GM12878 (cell line): Measurements from ENCODE around the gene AGTRAP. TPM values are rescaled to one million over a fixed set of nuclear protein-coding genes. Genes with fewer than 3 reads are reported as not detected.

Experiments
- ATAC-seq: fragments of 200-7000 bp; cut with Tn5 transposase; 3 replicates; pipeline ENCODE4 v1.9.1; 2020; ENCODE audit warnings: mild to moderate bottlenecking, moderate library complexity
- BruUV-seq: library from RNA; stranded (reverse); fragments of 400-500 nt; replicated peaks from 2 replicates; lab custom pipeline; 2021; lab: Mats Ljungman, UMichigan
- CTCF ChIA-PET: fragments of 300-600 bp; sonication (Branson Sonifier 250); formaldehyde crosslinking; extraction: SDS; loops from one replicate; lab custom pipeline; 2021; ENCODE audit warnings: inconsistent platforms; lab: Yijun Ruan, JAX
- POLR2A ChIA-PET: fragments of 350-600 bp; formaldehyde crosslinking; extraction: SDS; loops from one replicate; lab custom pipeline; 2021; ENCODE audit warnings: inconsistent platforms; lab: Charles Lee
- RAD21 ChIA-PET: fragments of 300-600 bp; sonication (Branson Sonifier 250); formaldehyde crosslinking; loops from one replicate; lab custom pipeline; 2023; ENCODE audit warnings: antibody characterized with exemption; ENCODE audit not compliant: unreplicated experiment; lab: Charles Lee
- SMC1A ChIA-PET: fragments of 300-600 bp; sonication (Branson Sonifier 250); formaldehyde crosslinking; loops from one replicate; lab custom pipeline; 2023; ENCODE audit not compliant: unreplicated experiment, uncharacterized antibody; lab: Charles Lee
- DNase-seq: peaks from one replicate; pipeline ENCODE4 v3.0.0-alpha.2; 2011; ENCODE audit warnings: low read depth, low spot score
- FAIRE-seq: peaks from 3 replicates; lab custom pipeline; 2011; peaks lifted over from hg19 to GRCh38; lab: Jason Lieb, UNC
- H2AFZ ChIP-seq: 2 replicates; pipeline ENCODE4 v1.6.0; 2011; ENCODE audit warnings: low read depth, low read length, control low read depth; ENCODE audit not compliant: control insufficient read depth
- H3K27ac ChIP-seq: 2 replicates; pipeline ENCODE4 v1.5.1; 2011; ENCODE audit warnings: control low read depth; ENCODE audit not compliant: control insufficient read depth, insufficient read depth
- H3K27me3 ChIP-seq, 2 experiments: replicated peaks in 1 of 2; 2 replicates each; pipeline versions ENCODE4 v1.6.0 to v1.6.1; 2011; ENCODE audit warnings: low read length in 1 of 2; ENCODE audit not compliant: control insufficient read depth in 2 of 2, insufficient read depth in 2 of 2
- H3K36me3 ChIP-seq, 2 experiments: 2 replicates each; pipeline ENCODE4 v1.5.1; 2011; ENCODE audit warnings: low read length in 1 of 2; ENCODE audit not compliant: control insufficient read depth in 2 of 2, insufficient read depth in 2 of 2
- H3K4me1 ChIP-seq: 2 replicates; pipeline ENCODE4 v1.6.1; 2011; ENCODE audit warnings: mild to moderate bottlenecking, low read length, moderate library complexity, mixed read lengths; ENCODE audit not compliant: control insufficient read depth, insufficient read depth
- H3K4me2 ChIP-seq: 2 replicates; pipeline ENCODE4 v1.6.0; 2011; ENCODE audit warnings: control low read depth; ENCODE audit not compliant: control insufficient read depth, insufficient read depth
- H3K4me3 ChIP-seq: fragments of 200-600 bp; sonication (generic); 2 replicates; pipeline ENCODE4 v1.5.1; 2016
- H3K79me2 ChIP-seq: 2 replicates; pipeline ENCODE4 v1.6.0; 2011; ENCODE audit warnings: low read length; ENCODE audit not compliant: control insufficient read depth, insufficient read depth
- H3K9ac ChIP-seq: 2 replicates; pipeline ENCODE4 v1.8.0; 2011; ENCODE audit warnings: low read length, control low read depth, mixed read lengths; ENCODE audit not compliant: control insufficient read depth, insufficient read depth
- H3K9me3 ChIP-seq: replicated peaks from 3 replicates; pipeline ENCODE4 v1.5.1; 2011; ENCODE audit warnings: mild to moderate bottlenecking, low read length; ENCODE audit not compliant: control insufficient read depth, insufficient read depth
- H4K20me1 ChIP-seq: 2 replicates; pipeline ENCODE4 v1.6.0; 2011; ENCODE audit not compliant: control insufficient read depth, insufficient read depth
- CEBPB ChIP-seq, 2 experiments: fragments of 150-350 bp in 1 of 2; IDR thresholded peaks; 2 replicates each; pipeline ENCODE4 v1.6.1; 2012 to 2014; ENCODE audit warnings: low read depth in 2 of 2, low read length in 2 of 2, borderline replicate concordance in 1 of 2, inconsistent platforms in 1 of 2
- HDAC6 ChIP-seq: fragments of 200-600 bp; sonication (generic); IDR thresholded peaks from one replicate; pipeline ENCODE4 v1.8.0; 2017; ENCODE audit warnings: antibody characterized with exemption; ENCODE audit not compliant: unreplicated experiment
- NBN ChIP-seq: fragments of 450-650 bp; IDR thresholded peaks from 2 replicates; pipeline ENCODE4 v1.6.1; 2016
- TBL1XR1 ChIP-seq: IDR thresholded peaks from 2 replicates; pipeline ENCODE4 v1.6.1; 2012; ENCODE audit warnings: low read depth, low read length, improper control_type of control experiment
- TCF12 ChIP-seq: IDR thresholded peaks from 2 replicates; pipeline ENCODE4 v1.6.1; 2011; ENCODE audit warnings: low read depth, mild to moderate bottlenecking, low read length
- WGBS: methylation state at CpG from one replicate; pipeline ENCODE4 v1.1.6; 2016; ENCODE audit warnings: low lambda C conversion rate; ENCODE audit not compliant: insufficient replicate concordance, insufficient coverage; ENCODE audit errors: missing lambda C conversion rate; 5-methylcytosine and 5-hydroxymethylcytosine counted together
- in situ Hi-C: fragments of 300-500 bp; cut with MboI; formaldehyde crosslinking; loops from 9 replicates; pipeline ENCODE4 v1.14.3; 2018; ENCODE audit warnings: mixed read lengths
- intact Hi-C: fragments of 100-400 bp; cut with micrococcal nuclease; formaldehyde crosslinking; loops from one replicate; pipeline ENCODE4 v1.14.2; 2022; ENCODE audit not compliant: unreplicated experiment
- polyA plus RNA-seq, 11 experiments: library from polyadenylated mRNA; depleted of rRNA in 4 of 11; unstranded in 6 of 11; stranded (reverse) in 5 of 11; fragments of >200 nt; fragmentation: Nextera tagmentation in 4 of 11; fragmentation: Illumina TruSeq in 1 of 11; extraction: Ambion mirVana in 4 of 11; extraction: Trizol in 1 of 11; gene quantifications; 1 replicate in 1 of 11; 2 replicates in 10 of 11; pipeline versions ENCODE4 v1.2.1 to v1.2.3, GENCODE V29; 2011 to 2016; ENCODE audit warnings: inconsistent platforms in 2 of 11, missing spikeins in 2 of 11, low read depth in 1 of 11
- total RNA-seq, 4 experiments: library from RNA; depleted of rRNA in 3 of 4; stranded (reverse); fragments of >200 nt in 3 of 4; fragmentation: Illumina TruSeq in 1 of 4; extraction: Trizol in 1 of 4; gene quantifications; 2 replicates each; pipeline versions ENCODE4 v1.2.1 to v1.2.3, GENCODE V29; 2013 to 2021
- TF ChIP-seq, protein P1 (sequence below), 3 experiments: IDR thresholded peaks in 2 of 3; conservative IDR thresholded peaks in 1 of 3; 2 replicates each; pipeline ENCODE4 v1.5.1; 2011; ENCODE audit warnings: low read depth in 3 of 3, low read length in 3 of 3, mild to moderate bottlenecking in 3 of 3, control low read depth in 2 of 3, moderate library complexity in 2 of 3, inconsistent platforms in 1 of 3, mixed read lengths in 1 of 3; ENCODE audit not compliant: control insufficient read depth in 2 of 3, insufficient read depth in 1 of 3; ENCODE audit errors: extremely low read depth in 1 of 3

AGTRAP gene
- total and polyA plus RNA-seq, 10 of the 15 experiments (the other 5 are each of a cell fraction or from before 2014, with no cell fraction given) = 3.0 to 17.4 (median 10.2) TPM

GRCh38 chr1:11708554-11709350 lies 27.2 kb upstream of the AGTRAP start:
- intact Hi-C loops = loop anchor here (1.0 kb wide), 1 partner anchor 27 kb away; the partner anchor contains the start of gene MAD2L2
- in situ Hi-C loops = no loop called here
- H3K27ac ChIP-seq = no peak overlapping the region
- H3K4me3 ChIP-seq = no peak overlapping the region
- BruUV-seq = no TSS peak
- peaks cover 2 to 7% of the 10 kb centered on the region in 2 experiments for H3K27me3 ChIP-seq
- no peaks in the 10 kb centered on the region for H3K79me2 ChIP-seq
- no peaks in the 10 kb centered on the region for H4K20me1 ChIP-seq
- H3K9ac ChIP-seq = no peak overlapping the region
- ChIA-PET SMC1A (interaction anchor here (0.9 to 2.4 kb wide), 4 partner anchors 11 to 33 kb away, joined by 3 to 9 read pairs (median 4); no protein-coding TSS in a partner anchor), CTCF (interaction anchor here (0.6 to 2.5 kb wide), 8 partner anchors 11 to 673 kb away, joined by 3 to 8 read pairs (median 3); no protein-coding TSS in a partner anchor), RAD21 (interaction anchor here (0.5 to 3.9 kb wide), 2 partner anchors 57 to 327 kb away, joined by 3 to 17 read pairs; no protein-coding TSS in a partner anchor), POLR2A (no interaction called here)
- TF ChIP-seq TCF12 = 0 out of 2 replicates have a peak, but pooled peaks have one; percentile 15
- no peak for TF ChIP-seq CEBPB (IDR thresholded peaks at IDR 0.05; ENCODE audit: borderline replicate concordance in 1 of 2, low read depth in 2 of 2, low read length in 2 of 2)
- no peak overlapping the region for H3K4me2 ChIP-seq
- no peaks in the 10 kb centered on the region for H3K36me3 ChIP-seq
- DNase-seq (no peak), FAIRE-seq (no peak), ATAC-seq (no peak)
- no peak overlapping the region for H2AFZ ChIP-seq
- 19% methylated on average over 11 of the region's 11 CpGs for WGBS
- H3K9me3 ChIP-seq = no peaks in the 10 kb centered on the region
- no peaks in the 10 kb centered on the region; the same call in 1 of the 2 replicates for H3K4me1 ChIP-seq

GRCh38 chr1:11711490-11711889 lies 24.4 kb upstream of the AGTRAP start:
- no peak overlapping the region for H3K4me2 ChIP-seq
- TF ChIP-seq TBL1XR1 (no peak), HDAC6 (no peak), NBN (no peak)
- TF ChIP-seq, protein P1, sequence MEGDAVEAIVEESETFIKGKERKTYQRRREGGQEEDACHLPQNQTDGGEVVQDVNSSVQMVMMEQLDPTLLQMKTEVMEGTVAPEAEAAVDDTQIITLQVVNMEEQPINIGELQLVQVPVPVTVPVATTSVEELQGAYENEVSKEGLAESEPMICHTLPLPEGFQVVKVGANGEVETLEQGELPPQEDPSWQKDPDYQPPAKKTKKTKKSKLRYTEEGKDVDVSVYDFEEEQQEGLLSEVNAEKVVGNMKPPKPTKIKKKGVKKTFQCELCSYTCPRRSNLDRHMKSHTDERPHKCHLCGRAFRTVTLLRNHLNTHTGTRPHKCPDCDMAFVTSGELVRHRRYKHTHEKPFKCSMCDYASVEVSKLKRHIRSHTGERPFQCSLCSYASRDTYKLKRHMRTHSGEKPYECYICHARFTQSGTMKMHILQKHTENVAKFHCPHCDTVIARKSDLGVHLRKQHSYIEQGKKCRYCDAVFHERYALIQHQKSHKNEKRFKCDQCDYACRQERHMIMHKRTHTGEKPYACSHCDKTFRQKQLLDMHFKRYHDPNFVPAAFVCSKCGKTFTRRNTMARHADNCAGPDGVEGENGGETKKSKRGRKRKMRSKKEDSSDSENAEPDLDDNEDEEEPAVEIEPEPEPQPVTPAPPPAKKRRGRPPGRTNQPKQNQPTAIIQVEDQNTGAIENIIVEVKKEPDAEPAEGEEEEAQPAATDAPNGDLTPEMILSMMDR (IDR thresholded peaks at IDR 0.05 in 2 of 3, conservative IDR thresholded peaks at IDR 0.05 in 1 of 3; ENCODE audit: control insufficient read depth in 2 of 3, extremely low read depth in 1 of 3, insufficient read depth in 1 of 3, low read depth in 3 of 3, low read length in 3 of 3) = no peak
- TF ChIP-seq, all 136 proteins: peak for 0
- Histone ChIP-seq H2AFZ (no peak overlapping the region), H3K4me3 (no peak overlapping the region), H3K27me3 (no peaks in the 10 kb centered on the region), H4K20me1 (no peaks in the 10 kb centered on the region), H3K79me2 (no peaks in the 10 kb centered on the region), H3K9ac (no peak overlapping the region), H3K4me1 (no peaks in the 10 kb centered on the region; the same call in 1 of the 2 replicates), H3K36me3 (no peaks in the 10 kb centered on the region), H3K9me3 (no peaks in the 10 kb centered on the region), H3K27ac (no peak overlapping the region)
- BruUV-seq = no TSS peak
- ChIA-PET POLR2A (interaction anchor here (1.0 to 1.1 kb wide), 2 partner anchors 29 to 61 kb away, joined by 3 read pairs; no protein-coding TSS in a partner anchor), SMC1A (interaction anchor here (0.7 kb wide), 1 partner anchor 61 kb away, joined by 3 read pairs; no protein-coding TSS in a partner anchor), RAD21 (interaction anchor here (1.1 to 1.5 kb wide), 3 partner anchors 29 to 61 kb away, joined by 3 to 9 read pairs (median 4); partner anchors contain the start of gene FBXO6), CTCF (interaction anchor here (0.6 to 1.4 kb wide), 6 partner anchors 13 to 470 kb away, joined by 3 to 5 read pairs (median 4); no protein-coding TSS in a partner anchor)
- ATAC-seq (no peak), DNase-seq (no peak), FAIRE-seq (no peak)
- intact Hi-C loops = no loop called here
- in situ Hi-C loops = no loop called here
- 71% methylated on average over 5 of the region's 5 CpGs for WGBS
